GM12891 (cell line): Measurements from ENCODE around the gene SMARCC2.

ENCODE experiments used
- POLR2A ChIP-seq: IDR thresholded peaks from 2 replicates; pipeline ENCODE4 v1.6.1; 2011; ENCODE audit warnings: low read depth, low read length, control low read depth
- POLR2AphosphoS5 ChIP-seq: IDR thresholded peaks from 2 replicates; pipeline ENCODE4 v1.6.1; 2011; ENCODE audit warnings: low read depth, low read length, control low read depth

DNA sequence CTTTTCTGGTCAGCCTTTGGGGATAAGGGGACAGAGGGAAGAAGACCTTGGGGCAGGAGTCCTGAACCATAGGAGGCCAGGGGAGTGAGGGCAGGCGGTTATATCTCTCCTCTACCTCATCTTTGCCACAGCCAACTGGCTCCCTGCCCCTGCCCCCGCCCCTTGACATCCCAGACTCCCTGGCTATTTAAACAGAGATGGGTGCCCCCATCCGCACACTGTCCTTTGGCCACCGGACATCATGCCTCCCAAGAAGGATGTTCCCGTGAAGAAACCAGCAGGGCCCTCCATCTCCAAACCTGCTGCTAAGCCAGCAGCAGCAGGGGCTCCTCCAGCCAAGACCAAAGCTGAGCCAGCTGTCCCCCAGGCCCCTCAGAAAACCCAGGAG is 35.6 kb downstream of the SMARCC2 start:
- TF ChIP-seq POLR2AphosphoS5 (no peak), POLR2A (no peak)
